Smooth muscle cell of the coronary artery (primary cell): ENCODE data around the gene AUNIP. TPM values are rescaled to one million over a fixed set of nuclear protein-coding genes. Genes with fewer than 3 reads are reported as not detected.

Experiments
- total RNA-seq: library from RNA; depleted of rRNA; stranded (reverse); fragments of >200 nt; gene quantifications from 2 replicates; pipeline ENCODE4 v1.2.3, GENCODE V29; 2014; ENCODE audit warnings: low replicate concordance

Gene AUNIP
- 0.98 TPM in 1 of 2 replicates, not detected in the other for total RNA-seq

GRCh38 chr1:25858906-25859789 lies at the start of gene AUNIP:
AUNIP (minus strand) TSS chr1:25859457; CDS start chr1:25859357, 100 bp downstream.

GRCh38 chr1:25905680-25906643 lies 46.7 kb upstream of the AUNIP start, which contains the start of gene STMN1:
STMN1 (minus strand) TSS chr1:25906419; CDS start chr1:25904676, 1,743 bp downstream.

GRCh38 chr1:25875154-25875855 lies 16.0 kb upstream of the AUNIP start, which contains the start of gene PAQR7:
PAQR7 (minus strand) TSS chr1:25875708; CDS start chr1:25863839, 11,869 bp downstream.

GRCh38 chr1:25819491-25820246 lies 39.6 kb downstream of the AUNIP start, which contains the start of gene MTFR1L:
MTFR1L (plus strand) TSS chr1:25819954; CDS start chr1:25823105, 3,151 bp downstream.

GRCh38 chr1:25799935-25800702 lies 59.1 kb downstream of the AUNIP start, which contains the start of gene SELENON:
SELENON (plus strand) TSS chr1:25800193; CDS start chr1:25800231, 38 bp downstream.

Other genes with a start within 250 kb of the AUNIP start
- 0.08 and 10.6 TPM in 2 replicates for gene MAN1C1, start 242.7 kb downstream of the AUNIP start, total RNA-seq
- 7.1 and 11.8 TPM in 2 replicates for gene SELENON, start 59.3 kb downstream of the AUNIP start, total RNA-seq
- gene MTFR1L, start 39.5 kb downstream of the AUNIP start, total RNA-seq: 24.7 and 26.5 TPM in 2 replicates
- 7.5 and 10.6 TPM in 2 replicates for gene PAQR7, start 16.3 kb upstream of the AUNIP start, total RNA-seq
- gene STMN1, start 47.0 kb upstream of the AUNIP start, total RNA-seq: 2.2 and 55.4 TPM in 2 replicates
- gene PAFAH2, start 138.6 kb upstream of the AUNIP start, total RNA-seq: 5.0 and 7.0 TPM in 2 replicates
- 0.15 and 0.23 TPM in 2 replicates for gene EXTL1, start 162.3 kb upstream of the AUNIP start, total RNA-seq
- gene SLC30A2, start 186.7 kb upstream of the AUNIP start, total RNA-seq: not detected in 2 replicates
- gene TRIM63, start 208.2 kb upstream of the AUNIP start, total RNA-seq: 0.82 TPM in 1 of 2 replicates, not detected in the other